OCI-LY7 (cell line): Measurements from ENCODE around the gene HRH1. TPM values are rescaled to one million over a fixed set of nuclear protein-coding genes. Genes with fewer than 3 reads are reported as not detected.

ENCODE experiments used
- BruUV-seq: library from RNA; stranded (reverse); fragments of 400-500 nt; replicated peaks from 2 replicates; lab custom pipeline; 2021; lab: Mats Ljungman, UMichigan
- CTCF ChIA-PET: fragments of 300-600 bp; sonication (Branson Sonifier 250); formaldehyde crosslinking; loops from one replicate; lab custom pipeline; 2022; ENCODE audit warnings: antibody characterized with exemption; ENCODE audit not compliant: unreplicated experiment; lab: Charles Lee
- POLR2A ChIA-PET: fragments of 300-600 bp; sonication (Branson Sonifier 250); formaldehyde crosslinking; loops from one replicate; lab custom pipeline; 2022; ENCODE audit warnings: antibody characterized with exemption; lab: Charles Lee
- DNase-seq: peaks from one replicate; pipeline ENCODE4 v3.0.0-alpha.2; 2015; ENCODE audit warnings: low spot score
- H2AFZ ChIP-seq: fragments of 200-600 bp; sonication (generic), shearing (Covaris generic); 2 replicates; pipeline ENCODE4 v1.6.1; 2014; ENCODE audit warnings: mild to moderate bottlenecking, antibody characterized with exemption, low read length, moderate library complexity
- H3K27ac ChIP-seq: fragments of 200-600 bp; sonication (generic); 2 replicates; pipeline ENCODE4 v1.5.1; 2014; ENCODE audit warnings: mixed run types, low read depth, mild to moderate bottlenecking, moderate library complexity, low read length, inconsistent platforms; ENCODE audit not compliant: poor library complexity, severe bottlenecking
- H3K36me3 ChIP-seq: fragments of 200-600 bp; sonication (generic); 2 replicates; pipeline ENCODE4 v1.6.1; 2014; ENCODE audit warnings: mild to moderate bottlenecking, antibody characterized with exemption, low read length, moderate library complexity, mixed read lengths; ENCODE audit not compliant: insufficient read depth
- H3K4me1 ChIP-seq: fragments of 200-600 bp; sonication (generic); 2 replicates; pipeline ENCODE4 v1.5.1; 2014; ENCODE audit warnings: mild to moderate bottlenecking, low read length; ENCODE audit not compliant: insufficient read depth, poor library complexity, severe bottlenecking
- H3K4me2 ChIP-seq: fragments of 200-600 bp; sonication (generic); 2 replicates; pipeline ENCODE4 v1.6.1; 2014; ENCODE audit warnings: mild to moderate bottlenecking, low read length
- H3K4me3 ChIP-seq: fragments of 200-600 bp; sonication (generic); 2 replicates; pipeline ENCODE4 v1.5.1; 2014; ENCODE audit warnings: mild to moderate bottlenecking, low read depth, low read length; ENCODE audit not compliant: poor library complexity, severe bottlenecking
- H3K79me2 ChIP-seq: fragments of 200-600 bp; sonication (generic); 2 replicates; pipeline ENCODE4 v1.6.1; 2016; ENCODE audit warnings: low read depth, mild to moderate bottlenecking, low read length, moderate library complexity, mixed read lengths; ENCODE audit not compliant: insufficient read depth
- H3K9me2 ChIP-seq: fragments of 200-600 bp; sonication (generic); 2 replicates; pipeline ENCODE4 v1.6.1; 2016; ENCODE audit warnings: mild to moderate bottlenecking, low read length, mixed read lengths; ENCODE audit not compliant: insufficient read depth
- H3K9me3 ChIP-seq: fragments of 200-600 bp; sonication (generic); 2 replicates; pipeline ENCODE4 v1.6.1; 2014; ENCODE audit warnings: mild to moderate bottlenecking, mixed run types, low read length, mixed read lengths
- H4K20me1 ChIP-seq: fragments of 200-600 bp; sonication (generic); 2 replicates; pipeline ENCODE4 v1.6.1; 2014; ENCODE audit warnings: mild to moderate bottlenecking, antibody characterized with exemption, low read length, moderate library complexity, mixed read lengths; ENCODE audit not compliant: insufficient read depth
- CTCF ChIP-seq: fragments of 200-600 bp; sonication (generic); conservative IDR thresholded peaks from 2 replicates; pipeline ENCODE4 v1.5.1; 2014; ENCODE audit warnings: mild to moderate bottlenecking, antibody characterized with exemption, low read length, moderate library complexity, mixed read lengths
- EZH2phosphoT487 ChIP-seq: fragments of 200-600 bp; sonication (generic); IDR thresholded peaks from 2 replicates; pipeline ENCODE4 v1.6.1; 2018; ENCODE audit warnings: low read depth, borderline replicate concordance, mild to moderate bottlenecking, mixed run types, antibody characterized with exemption, low read length, moderate library complexity, mixed read lengths
- intact Hi-C: fragments of 100-400 bp; cut with micrococcal nuclease; formaldehyde crosslinking; loops from one replicate; pipeline ENCODE4 v1.10.0; 2022; ENCODE audit not compliant: unreplicated experiment
- total RNA-seq, 2 experiments: library from RNA; depleted of rRNA in 1 of 2; stranded (reverse); fragments of >200 nt in 1 of 2; shearing (Covaris generic) in 1 of 2; gene quantifications; 2 replicates each; pipeline ENCODE4 v1.2.3, GENCODE V29; 2014 to 2022

The HRH1 gene
- total RNA-seq, 2 experiments from 2014 or later, result not detected

DNA sequence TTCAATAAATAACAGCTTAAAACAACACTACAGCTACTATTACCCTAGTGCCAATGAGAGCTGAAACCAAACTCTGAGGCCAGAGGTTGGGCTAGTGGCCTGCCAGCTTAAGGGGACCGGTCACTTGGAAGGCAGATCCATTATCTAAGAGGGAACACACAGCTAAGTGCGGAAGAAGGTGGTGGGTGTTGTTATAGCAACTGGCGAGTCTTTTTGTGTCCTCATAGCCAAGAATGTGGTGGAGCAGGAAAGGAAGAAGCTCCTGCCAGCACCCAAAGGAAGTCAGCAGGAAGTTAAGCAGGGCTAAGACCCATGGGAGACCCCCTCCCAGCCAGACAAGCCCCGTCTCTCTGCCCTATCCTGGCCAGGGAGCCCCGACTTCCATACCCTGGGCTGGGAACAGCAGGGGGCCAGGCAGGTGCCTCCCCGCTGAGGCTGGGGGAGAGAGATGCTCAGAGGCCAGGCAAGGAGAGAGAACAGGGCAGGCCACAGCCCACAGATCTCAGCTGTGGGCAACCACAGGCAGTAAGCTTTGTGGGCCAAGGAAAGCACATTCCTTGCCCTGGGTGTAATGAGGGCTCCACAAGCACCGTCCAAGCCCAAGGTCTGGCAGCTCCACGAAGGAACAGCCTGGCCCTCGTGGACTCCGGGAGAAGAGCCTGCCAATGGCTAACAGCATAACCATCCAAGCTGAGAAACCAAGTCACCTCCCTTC lies 34.0 kb upstream of the HRH1 start:
- no TSS peak for BruUV-seq
- Histone ChIP-seq H4K20me1 (no peaks in the 10 kb centered on the region), H3K4me3 (no peak overlapping the region), H3K9me2 (no peaks in the 10 kb centered on the region), H3K36me3 (no peaks in the 10 kb centered on the region), H3K4me1 (no peaks in the 10 kb centered on the region), H3K79me2 (no peaks in the 10 kb centered on the region), H3K27ac (no peak overlapping the region), H3K4me2 (no peak overlapping the region), H2AFZ (no peak overlapping the region), H3K9me3 (no peaks in the 10 kb centered on the region)
- CTCF ChIA-PET, result no interaction called here
- intact Hi-C loops, result no loop called here
- TF ChIP-seq CTCF (no peak), EZH2phosphoT487 (no peak)
- no peak for DNase-seq
- POLR2A ChIA-PET, result no interaction called here

- BruUV-seq, result no TSS peak
- ChIA-PET CTCF (no interaction called here), POLR2A (no interaction called here)
Observed at GRCh38 chr3:11126653-11127052, 27.6 kb upstream of the HRH1 start.

More at GRCh38 chr3:11126653-11127052, 27.6 kb upstream of the HRH1 start:
- TF ChIP-seq EZH2phosphoT487 (no peak), CTCF (no peak)
- H3K9me3 ChIP-seq, result no peaks in the 10 kb centered on the region
- no peaks in the 10 kb centered on the region for H3K9me2 ChIP-seq
- H4K20me1 ChIP-seq, result no peaks in the 10 kb centered on the region
- no peak overlapping the region for H3K4me3 ChIP-seq
- H3K36me3 ChIP-seq, result no peaks in the 10 kb centered on the region
- no peak overlapping the region for H3K4me2 ChIP-seq
- intact Hi-C loops, result no loop called here
- DNase-seq, result no peak
- no peaks in the 10 kb centered on the region for H3K79me2 ChIP-seq
- H3K27ac ChIP-seq, result no peak overlapping the region
- H2AFZ ChIP-seq, result no peak overlapping the region
- no peaks in the 10 kb centered on the region for H3K4me1 ChIP-seq
